ENCODE data around the gene ZNF862.
"Not testable (repeated sequence)": the region's sequence is repeated elsewhere in the genome, so short reads cannot be mapped to it uniquely, and the experiment has no call there.

The ZNF862 gene

GRCh38 chr7:149882248-149883047 lies 44.3 kb downstream of the ZNF862 start:
- no peak for DNase-seq

- no peak for DNase-seq
Observed at GRCh38 chr7:149883048-149883438, 44.9 kb downstream of the ZNF862 start.

GRCh38 chr7:149883452-149883861 lies 45.3 kb downstream of the ZNF862 start:
- DNase-seq: peak; percentile 35 to 53

GRCh38 chr7:149884016-149884415 lies 45.8 kb downstream of the ZNF862 start:
- DNase-seq: no peak

GRCh38 chr7:149884541-149884940 lies 46.4 kb downstream of the ZNF862 start:
- DNase-seq: no peak

- no peak for DNase-seq
Observed at GRCh38 chr7:149885191-149886017, 47.2 kb downstream of the ZNF862 start.

GRCh38 chr7:149886018-149886415 lies 47.8 kb downstream of the ZNF862 start:
- peak; percentile 4 to 25 for DNase-seq

GRCh38 chr7:149887311-149887710 lies 49.1 kb downstream of the ZNF862 start:
- DNase-seq: no peak

- not testable (repeated sequence) for DNase-seq
Observed at GRCh38 chr7:149890715-149891114, 52.5 kb downstream of the ZNF862 start.

- DNase-seq: not testable (repeated sequence)
Observed at GRCh38 chr7:149894957-149895356, 56.8 kb downstream of the ZNF862 start.

GRCh38 chr7:149907776-149908376 lies 69.7 kb downstream of the ZNF862 start:
- not testable (repeated sequence) for DNase-seq

GRCh38 chr7:149910219-149910618 lies 72.0 kb downstream of the ZNF862 start:
- not testable (repeated sequence) for DNase-seq

GRCh38 chr7:149912126-149912525 lies 74.0 kb downstream of the ZNF862 start:
- not testable (repeated sequence) for DNase-seq

Data from inflammatory macrophage treated with lipopolysaccharide for 1 hour (primary cell).